WTC11 (cell line): Measurements from ENCODE around the gene PDCD6IP.

Experiments
- CBFB ChIP-seq: sonication (generic); formaldehyde crosslinking; IDR thresholded peaks from 2 replicates; pipeline ENCODE4 v1.8.1; 2022; ENCODE audit warnings: mild to moderate bottlenecking, low read depth, missing genetic modification reagents
- CREB1 ChIP-seq: sonication (generic); formaldehyde crosslinking; IDR thresholded peaks from 2 replicates; pipeline ENCODE4 v1.8.0; 2023; ENCODE audit warnings: mild to moderate bottlenecking, missing genetic modification reagents
- ESRRA ChIP-seq: sonication (generic); formaldehyde crosslinking; IDR thresholded peaks from 2 replicates; pipeline ENCODE4 v1.8.1; 2022; ENCODE audit warnings: mild to moderate bottlenecking, missing genetic modification reagents, borderline replicate concordance
- RELA ChIP-seq: sonication (generic); formaldehyde crosslinking; IDR thresholded peaks from 2 replicates; pipeline ENCODE4 v1.8.1; 2022; ENCODE audit warnings: missing genetic modification reagents, mild to moderate bottlenecking, borderline replicate concordance

- no peak for TF ChIP-seq RELA (CRISPR knock-in tag)
- TF ChIP-seq CREB1 (CRISPR knock-in tag) = no peak
- no peak for TF ChIP-seq ESRRA (CRISPR knock-in tag)
- TF ChIP-seq CBFB (CRISPR knock-in tag) = no peak
Observed at GRCh38 chr3:33834096-33834453, 35.6 kb downstream of the PDCD6IP start.
